NCI-H510A (cell line): ENCODE measurements around the gene FUT8.
"Not testable (repeated sequence)": the region's sequence is repeated elsewhere in the genome, so short reads cannot be mapped to it uniquely, and the experiment has no call there.

ENCODE experiments used
- DNase-seq: peaks from one replicate; lab custom pipeline; 2025; lab: John Stamatoyannopoulos, UW

Gene FUT8

GRCh38 chr14:65716813-65717212, 304.3 kb downstream of the FUT8 start:
- DNase-seq: not testable (repeated sequence)

GRCh38 chr14:65717384-65717915, 304.9 kb downstream of the FUT8 start:
- not testable (repeated sequence) for DNase-seq

DNA sequence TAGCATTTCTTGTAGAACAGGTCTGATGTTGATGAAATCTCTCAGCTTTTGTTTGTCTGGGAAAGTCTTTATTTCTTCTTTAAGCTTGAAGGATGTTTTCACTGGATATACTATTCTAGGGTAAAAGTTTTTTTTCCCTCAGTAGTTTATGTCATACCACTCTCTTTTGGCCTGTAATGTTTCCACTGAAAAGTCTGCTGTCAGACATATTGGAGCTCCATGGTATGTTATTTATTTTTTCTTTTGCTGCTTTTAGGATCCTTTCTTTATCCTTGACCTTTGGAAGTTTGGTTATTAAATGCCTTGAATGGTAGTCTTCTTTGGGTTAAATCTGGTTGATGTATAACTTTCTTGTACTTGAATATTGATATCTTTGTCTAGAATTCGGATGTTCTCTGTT, 306.1 kb downstream of the FUT8 start:
- DNase-seq: no peak

DNA sequence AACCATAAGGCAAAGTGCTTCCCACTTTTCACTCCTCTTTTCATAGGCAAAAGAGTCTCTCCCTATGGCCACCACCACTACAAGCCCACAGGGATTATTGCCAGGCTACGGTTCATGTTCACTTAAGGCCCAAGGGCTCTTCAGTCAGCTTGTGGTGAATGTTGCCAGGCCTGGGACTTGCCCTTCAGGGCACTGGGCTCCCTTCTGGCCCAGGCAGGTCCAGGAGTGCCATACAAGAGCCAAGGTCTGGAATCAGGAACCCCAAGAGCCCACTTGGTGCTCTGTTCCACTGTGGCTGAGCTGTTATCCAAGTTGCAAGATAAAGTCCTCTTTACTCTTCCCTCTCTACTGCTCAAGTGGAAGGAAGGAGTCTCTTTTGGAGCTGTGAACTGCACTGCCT, 307.6 kb downstream of the FUT8 start:
- DNase-seq: no peak

GRCh38 chr14:65720743-65721142, 308.2 kb downstream of the FUT8 start:
- DNase-seq: no peak

DNA sequence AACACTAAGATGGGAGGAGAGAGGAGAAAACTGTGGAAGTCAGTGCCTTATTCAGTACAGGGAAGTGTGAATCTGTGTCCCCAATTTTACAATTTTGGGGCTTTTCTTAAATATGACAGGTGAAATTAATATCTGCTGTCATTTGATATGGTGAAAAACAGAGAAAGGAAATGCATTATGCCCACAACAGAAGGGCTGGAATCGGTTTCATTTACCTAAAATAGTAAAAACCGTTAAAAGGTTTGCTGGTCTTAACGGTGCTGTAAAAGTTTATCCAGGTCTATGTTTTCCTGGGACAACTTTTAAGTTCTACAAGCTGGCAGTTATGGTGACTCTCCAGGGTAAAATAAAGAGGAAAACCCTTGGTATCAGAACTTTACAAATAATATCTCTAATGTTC, 310.8 kb downstream of the FUT8 start:
- DNase-seq: no peak

DNA sequence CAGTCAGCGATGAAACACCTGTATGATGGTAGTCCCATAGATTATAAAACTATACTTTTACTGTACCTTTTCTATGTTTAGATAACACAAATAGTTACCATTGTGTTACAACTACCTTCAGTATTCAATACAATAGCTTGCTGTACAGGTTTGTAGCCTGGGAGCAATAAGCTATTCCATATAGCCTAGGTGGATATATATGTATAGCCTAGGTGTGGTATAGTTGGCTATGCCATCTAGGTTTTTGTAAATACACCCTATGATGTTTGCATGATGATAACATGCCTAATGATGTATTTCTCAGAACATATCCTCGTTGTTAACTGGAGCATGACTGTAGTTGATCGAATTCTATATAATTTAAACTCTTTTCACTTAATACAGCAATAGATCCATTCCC, 316.1 kb downstream of the FUT8 start:
- no peak for DNase-seq

DNA sequence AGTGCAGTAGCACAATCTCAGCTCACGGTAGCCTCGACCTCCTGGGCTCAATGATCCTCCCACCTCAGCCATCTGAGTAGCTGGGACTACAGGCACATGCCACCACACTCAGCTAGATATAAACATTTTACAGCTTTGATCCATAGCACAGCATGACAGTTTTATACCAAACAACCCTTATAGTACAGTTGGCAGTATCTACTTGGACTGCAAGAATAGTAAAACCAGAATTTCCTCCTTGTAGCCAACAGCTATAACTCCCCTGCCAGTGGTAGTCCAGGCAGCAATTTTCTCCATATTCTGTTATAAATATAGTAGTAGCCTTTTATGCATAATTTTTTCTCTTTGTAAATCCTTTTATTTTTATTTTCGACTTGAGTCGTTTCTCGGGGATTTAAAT, 317.0 kb downstream of the FUT8 start:
- DNase-seq: no peak

DNA sequence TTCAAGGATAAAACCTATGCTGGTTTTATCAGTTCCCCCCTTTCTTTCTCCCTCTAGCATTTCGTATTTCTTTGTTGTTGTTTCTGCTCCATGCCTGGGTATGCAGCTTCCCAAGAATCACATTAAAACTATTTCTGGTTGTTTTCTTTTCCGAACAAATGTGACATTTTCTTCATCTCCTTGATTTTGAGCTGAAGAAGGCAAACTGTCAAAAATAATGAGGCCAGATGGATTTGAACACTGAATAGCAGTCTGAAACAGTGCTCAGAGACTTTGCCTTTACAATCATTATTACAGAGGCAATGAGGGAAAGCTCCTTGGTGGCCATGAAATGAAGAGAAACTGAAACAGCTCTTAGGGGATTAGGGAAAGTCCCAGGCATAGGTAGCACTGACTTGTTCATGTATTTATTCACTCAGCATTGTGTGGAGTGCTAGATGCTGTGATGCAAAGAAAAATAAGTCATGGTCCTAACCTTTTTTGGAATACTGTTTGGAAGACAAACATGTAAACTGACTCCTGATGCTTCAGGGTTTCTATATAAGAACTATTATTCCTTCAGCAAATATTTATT, 319.5 kb downstream of the FUT8 start:
- DNase-seq: no peak

GRCh38 chr14:65738339-65738738, 325.8 kb downstream of the FUT8 start:
- DNase-seq: no peak

DNA sequence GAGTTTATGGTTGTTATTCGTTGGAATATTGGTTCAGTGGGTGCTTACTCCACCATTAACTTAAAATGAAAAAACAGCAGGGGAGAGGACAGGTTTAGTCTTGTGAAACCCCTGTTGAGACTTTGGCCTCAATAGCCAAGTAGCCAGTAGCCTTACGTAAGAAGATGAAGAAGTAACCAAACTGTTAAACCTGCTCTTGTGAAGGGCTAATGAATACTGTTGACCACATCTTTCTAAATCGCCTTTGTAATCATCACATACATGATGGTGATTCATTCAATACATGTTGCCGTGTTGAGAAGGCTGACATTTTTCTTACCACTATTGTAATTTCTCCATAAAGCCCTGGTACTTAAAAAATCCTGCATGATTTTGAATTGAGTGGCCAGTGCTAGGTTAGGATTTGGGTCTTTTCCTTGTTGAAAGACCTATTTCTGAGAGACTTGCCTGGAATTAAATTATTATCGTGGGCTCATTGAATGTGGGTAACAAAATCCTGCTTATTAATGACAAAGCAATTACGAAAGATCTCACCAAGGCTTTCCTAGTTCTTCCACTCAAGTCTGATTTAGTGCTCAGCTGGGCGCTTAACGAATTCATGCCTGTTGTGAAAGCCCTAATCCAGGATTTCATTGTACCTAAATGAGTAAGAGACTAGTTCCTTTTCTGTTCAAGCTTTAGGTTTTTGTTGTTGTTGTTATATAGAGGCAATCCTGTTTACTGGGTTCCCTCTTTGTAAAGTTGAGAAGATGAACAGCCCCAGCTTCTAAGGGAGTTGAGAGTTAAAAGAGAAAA, 333.1 kb downstream of the FUT8 start:
- no peak for DNase-seq

GRCh38 chr14:65748796-65749195, 336.3 kb downstream of the FUT8 start:
- DNase-seq: no peak

DNA sequence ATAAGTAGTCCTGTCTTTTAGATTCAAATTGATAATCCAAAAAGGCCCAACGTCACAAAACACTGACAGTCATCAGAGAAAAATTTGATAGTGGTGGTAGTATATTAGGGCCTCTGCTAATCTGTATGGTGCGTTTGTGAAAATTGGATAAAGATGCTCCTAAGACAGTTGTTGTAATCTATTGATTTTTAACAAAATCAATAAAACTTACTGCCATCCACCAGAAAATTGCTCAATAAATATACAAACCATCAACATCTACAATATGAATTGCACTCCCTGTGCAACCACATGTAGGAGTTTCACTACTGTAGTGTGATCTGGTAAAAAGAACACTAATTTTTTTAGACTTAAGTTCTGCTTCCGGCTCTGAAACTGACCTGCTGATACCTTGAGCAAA, 336.8 kb downstream of the FUT8 start:
- no peak for DNase-seq

DNA sequence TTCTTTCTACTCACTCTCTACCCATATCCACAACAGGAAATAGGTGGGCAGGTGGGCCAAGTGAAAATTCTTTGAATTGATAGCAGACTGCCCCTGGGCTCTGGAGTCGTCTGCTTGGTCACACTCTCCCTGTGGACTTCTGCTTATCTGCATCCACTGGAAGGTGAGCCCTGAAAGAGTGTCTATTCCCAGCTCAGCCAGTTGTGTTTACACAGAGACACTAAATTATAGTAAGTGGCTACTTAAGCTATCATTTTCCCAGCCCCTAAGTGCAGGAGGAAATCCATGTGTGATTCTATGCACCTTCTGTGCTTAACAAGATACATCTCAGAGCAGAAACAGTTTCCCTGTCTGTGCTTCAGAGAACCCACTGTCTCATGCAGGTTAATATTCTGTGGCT, 338.4 kb downstream of the FUT8 start:
- peak; percentile 74 for DNase-seq

GRCh38 chr14:65751510-65751909, 339.0 kb downstream of the FUT8 start:
- DNase-seq: no peak

DNA sequence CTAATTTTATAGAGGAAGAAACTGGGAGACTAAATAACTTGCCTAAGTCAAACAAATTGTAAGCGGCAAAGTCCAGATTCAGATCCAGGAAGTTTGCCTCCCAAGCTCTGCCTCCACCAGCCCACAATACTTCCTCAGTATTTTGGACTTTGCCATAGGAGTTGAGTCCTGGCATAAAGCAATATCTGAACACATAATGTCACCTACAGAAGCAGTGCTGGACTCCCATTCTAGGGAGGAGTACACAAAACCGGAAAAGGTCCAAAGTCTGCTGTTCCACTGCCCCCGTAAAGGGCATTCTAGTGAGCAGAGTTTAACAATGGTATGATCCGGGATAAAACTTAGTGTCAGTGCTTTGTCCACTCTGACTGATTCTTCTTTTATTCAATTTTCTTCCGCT, 340.5 kb downstream of the FUT8 start:
- no peak for DNase-seq

DNA sequence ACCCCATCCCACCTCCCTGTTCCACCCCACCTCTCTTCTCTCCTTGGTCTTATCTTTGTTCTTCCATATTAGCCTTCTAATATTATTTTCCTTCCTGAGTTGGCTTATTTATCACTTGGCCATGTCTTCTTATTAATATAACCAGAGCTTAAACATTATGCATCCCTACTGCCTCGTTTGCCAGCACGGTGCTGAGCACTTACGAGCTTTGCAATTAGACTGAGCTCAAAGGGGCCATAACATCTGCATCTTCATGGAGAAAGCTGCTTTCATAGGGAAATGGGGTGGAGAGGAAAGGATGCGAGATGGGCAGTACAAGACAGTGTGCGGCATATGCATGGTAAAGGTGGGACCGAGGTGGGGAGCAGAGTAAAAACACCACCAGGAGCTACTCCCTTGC, 342.8 kb downstream of the FUT8 start:
- no peak for DNase-seq

- DNase-seq: no peak
Observed at GRCh38 chr14:65756880-65757279, 344.4 kb downstream of the FUT8 start.

- no peak for DNase-seq
Observed at GRCh38 chr14:65769151-65769550, 356.6 kb downstream of the FUT8 start.

GRCh38 chr14:65770681-65771080, 358.2 kb downstream of the FUT8 start:
- DNase-seq: no peak

DNA sequence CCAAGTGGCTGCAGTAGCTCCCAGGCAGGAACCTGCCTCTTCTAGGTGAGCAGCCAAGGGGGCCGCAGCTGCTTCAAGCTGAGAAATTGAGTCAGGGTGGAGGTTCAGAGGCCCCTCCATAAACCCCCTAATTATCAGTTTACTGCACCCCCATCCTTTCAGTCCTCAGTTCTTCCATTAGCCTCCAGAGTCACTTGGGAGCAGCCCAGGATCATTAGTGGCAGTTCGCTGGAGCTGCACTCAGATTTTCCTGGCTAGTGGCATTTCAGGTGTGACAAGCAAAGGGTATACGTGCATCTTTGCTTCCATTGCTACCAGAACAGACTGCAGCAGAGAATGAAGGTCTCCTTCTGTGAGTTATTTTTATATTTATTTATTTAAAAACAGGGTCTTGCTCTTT, 358.7 kb downstream of the FUT8 start:
- no peak for DNase-seq

DNA sequence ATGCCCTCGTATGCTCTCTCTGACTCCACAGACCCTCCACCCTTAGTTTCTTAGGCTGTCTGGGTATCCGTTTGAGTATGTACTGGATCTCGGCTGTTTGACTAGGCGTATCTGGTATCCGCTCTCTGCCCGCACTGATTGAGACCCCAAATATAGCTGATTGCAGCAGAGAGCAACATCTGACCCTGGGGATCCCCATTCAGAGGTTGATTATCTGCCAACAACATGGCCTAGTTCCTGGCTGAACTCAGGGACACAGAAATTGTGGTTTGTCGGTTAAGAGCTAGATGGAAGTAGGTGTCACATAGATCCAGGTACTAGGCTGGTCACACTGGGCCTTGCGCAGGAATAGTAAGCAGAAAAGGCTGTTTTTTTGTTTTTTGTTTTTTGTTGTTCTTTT, 359.9 kb downstream of the FUT8 start:
- DNase-seq: no peak

GRCh38 chr14:65772921-65773574, 360.5 kb downstream of the FUT8 start:
- no peak for DNase-seq
